HFF-Myc (cell line): ENCODE results near the gene SH2D3C.

Experiments used
- DNase-seq: peaks from one replicate; pipeline ENCODE4 v3.0.0-alpha.2; 2011; ENCODE audit warnings: low read depth; ENCODE audit errors: extremely low read depth
- H3K4me3 ChIP-seq: replicated peaks from 2 replicates; pipeline ENCODE4 v1.5.1; 2011; ENCODE audit warnings: low read depth, mild to moderate bottlenecking, control low read depth, low read length
- CTCF ChIP-seq: IDR thresholded peaks from 2 replicates; pipeline ENCODE4 v1.5.1; 2012; ENCODE audit warnings: mild to moderate bottlenecking, low read depth, low read length, control low read depth; ENCODE audit errors: missing control alignments

Gene SH2D3C

DNA sequence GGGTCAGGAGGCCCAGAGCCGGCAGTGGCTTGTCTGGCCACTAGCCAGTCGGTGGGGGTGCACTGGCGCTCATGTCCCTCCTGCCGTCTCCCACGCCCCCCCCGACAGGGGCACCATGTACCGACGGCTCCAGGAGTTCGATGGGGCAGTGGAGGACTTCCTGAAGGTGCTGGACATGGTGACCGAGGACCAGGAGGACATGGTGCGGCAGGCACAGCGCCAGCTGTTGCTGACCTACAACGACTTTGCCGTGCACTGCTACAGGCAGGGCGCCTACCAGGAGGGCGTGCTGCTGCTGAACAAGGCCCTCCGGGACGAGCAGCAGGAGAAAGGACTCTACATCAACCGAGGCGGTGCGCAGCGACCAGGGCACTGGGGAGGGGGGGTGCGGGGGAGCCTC is 54.5 kb downstream of the SH2D3C start:
- no peak for DNase-seq
- no peak for TF ChIP-seq CTCF
- H3K4me3 ChIP-seq, result no peak overlapping the region

DNA sequence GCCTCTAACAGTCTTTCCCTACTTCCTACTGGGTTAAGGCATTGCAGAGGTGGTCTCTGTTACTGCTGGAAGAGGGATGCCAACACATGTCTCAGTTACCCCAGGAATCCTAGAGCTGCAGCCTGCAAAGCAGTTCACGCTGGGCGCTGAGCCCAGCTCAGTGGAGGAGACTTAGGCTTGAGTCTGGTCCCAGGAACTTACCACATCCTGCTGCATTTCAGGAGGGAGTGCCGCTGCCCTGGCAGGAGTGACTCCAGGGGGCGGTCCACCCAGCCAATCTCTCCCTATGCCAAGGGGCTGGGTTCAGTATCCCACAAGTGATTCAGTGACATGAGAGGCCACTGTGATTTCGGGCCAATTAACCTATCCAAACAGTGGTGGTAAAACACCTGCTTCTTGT is 55.0 kb downstream of the SH2D3C start:
- no peak for TF ChIP-seq CTCF
- DNase-seq, result no peak
- H3K4me3 ChIP-seq, result no peak overlapping the region

DNA sequence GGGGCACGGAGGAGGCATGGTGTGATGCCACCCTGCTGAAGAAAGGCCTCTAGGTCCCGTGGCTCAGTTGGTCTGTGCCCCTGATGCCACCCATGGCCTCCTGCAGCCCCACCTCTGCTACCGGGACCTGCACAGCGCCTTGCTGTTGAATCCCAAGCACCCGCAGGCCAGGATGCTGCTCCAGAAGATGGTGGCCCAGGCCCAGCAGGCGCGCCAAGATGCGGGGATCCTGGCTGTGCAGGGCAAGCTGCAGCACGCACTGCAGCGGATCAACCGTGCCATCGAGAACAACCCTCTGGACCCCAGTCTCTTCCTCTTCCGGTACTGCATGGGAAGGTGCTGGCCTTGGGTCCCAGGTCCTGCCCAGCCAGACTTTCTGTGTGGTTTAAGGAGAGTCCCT is 55.5 kb downstream of the SH2D3C start:
- H3K4me3 ChIP-seq, result no peak overlapping the region
- no peak for DNase-seq
- no peak for TF ChIP-seq CTCF

DNA sequence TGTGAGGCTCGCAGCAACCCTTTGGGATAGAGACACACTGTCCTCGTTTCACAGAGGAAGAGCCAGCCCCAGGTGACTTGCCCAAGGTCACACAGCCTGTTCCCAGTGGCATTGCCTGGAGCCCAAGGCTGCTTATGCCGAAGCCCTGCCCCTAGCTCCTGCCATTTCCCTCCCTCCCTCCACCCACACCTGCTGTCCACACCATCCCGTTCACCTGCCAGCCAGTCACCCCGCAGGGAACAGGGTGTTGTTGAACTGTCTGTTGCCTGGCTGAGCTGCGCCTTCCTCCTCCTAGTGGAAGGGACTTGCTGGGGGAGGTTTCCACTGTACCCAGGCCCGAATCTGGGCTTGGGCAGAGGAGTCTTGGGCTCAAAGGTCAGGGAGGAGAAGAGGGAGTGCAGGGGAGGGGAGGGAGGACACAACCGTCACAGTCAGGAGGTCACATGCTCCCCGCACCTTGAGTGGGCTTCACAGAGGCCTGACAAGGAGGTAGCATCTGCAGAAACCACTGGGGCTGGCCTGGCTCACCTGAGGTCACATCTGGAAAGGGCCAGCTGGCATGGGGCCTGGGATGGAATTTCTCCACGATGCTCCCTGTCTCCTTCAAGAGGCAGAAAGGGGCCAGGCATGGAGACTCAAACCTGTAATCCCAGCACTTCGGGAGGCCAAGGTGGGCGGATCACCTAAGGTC is 56.3 kb downstream of the SH2D3C start:
- no peak for DNase-seq
- no peak overlapping the region for H3K4me3 ChIP-seq
- TF ChIP-seq CTCF, result no peak

DNA sequence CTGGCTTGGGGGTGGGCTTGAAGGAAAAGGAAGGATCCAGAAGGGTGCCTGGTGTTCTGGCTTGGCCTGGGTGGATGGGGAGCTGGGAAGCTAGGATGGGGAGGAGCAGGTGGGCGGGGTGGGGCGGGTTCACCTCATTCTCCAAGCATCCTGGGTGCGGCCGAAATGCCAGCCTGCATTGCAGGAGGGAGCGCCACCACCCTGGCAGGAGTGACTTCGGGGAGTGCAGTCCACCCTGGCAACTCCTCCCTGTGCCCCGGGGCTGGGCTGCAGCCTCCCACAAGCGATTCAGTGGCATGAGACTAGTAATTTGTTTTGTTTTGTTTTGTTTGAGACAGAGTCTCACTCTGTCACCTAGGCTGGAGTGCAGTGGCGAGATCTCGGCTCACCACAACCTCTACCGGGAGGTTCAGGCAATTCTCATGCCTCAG is 57.1 kb downstream of the SH2D3C start:
- DNase-seq, result no peak
- no peak for TF ChIP-seq CTCF
- H3K4me3 ChIP-seq, result no peak overlapping the region

GRCh38 chr9:127720865-127721227 is 57.6 kb downstream of the SH2D3C start:
- no peak overlapping the region for H3K4me3 ChIP-seq
- no peak for TF ChIP-seq CTCF
- DNase-seq, result no peak
